HK-2 (cell line): ENCODE data around the gene COL9A2.

Experiments used
- DNase-seq: peaks from one replicate; pipeline ENCODE4 v3.0.0-alpha.2; 2018; ENCODE audit not compliant: unreplicated experiment

The COL9A2 gene

DNA sequence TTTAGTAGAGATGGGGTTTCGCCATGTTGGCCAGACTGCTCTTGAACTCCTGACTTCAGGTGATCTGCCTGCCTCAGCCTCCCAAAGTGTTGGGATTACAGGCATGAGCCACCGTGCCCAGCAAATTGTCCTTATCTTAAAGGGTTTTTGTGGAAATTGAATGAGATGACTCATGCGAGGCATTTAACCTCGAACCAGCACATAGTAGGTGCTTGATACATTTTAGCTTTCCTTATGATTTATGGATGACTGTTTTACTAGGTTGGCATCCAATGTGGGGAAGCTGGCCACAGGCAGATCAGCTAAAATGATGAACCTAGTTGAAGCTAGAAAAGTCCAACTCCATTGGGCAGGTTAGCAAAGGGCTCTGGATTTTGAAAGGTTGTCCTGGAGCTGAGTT is 1.4 kb upstream of the COL9A2 start:
- no peak for DNase-seq

DNA sequence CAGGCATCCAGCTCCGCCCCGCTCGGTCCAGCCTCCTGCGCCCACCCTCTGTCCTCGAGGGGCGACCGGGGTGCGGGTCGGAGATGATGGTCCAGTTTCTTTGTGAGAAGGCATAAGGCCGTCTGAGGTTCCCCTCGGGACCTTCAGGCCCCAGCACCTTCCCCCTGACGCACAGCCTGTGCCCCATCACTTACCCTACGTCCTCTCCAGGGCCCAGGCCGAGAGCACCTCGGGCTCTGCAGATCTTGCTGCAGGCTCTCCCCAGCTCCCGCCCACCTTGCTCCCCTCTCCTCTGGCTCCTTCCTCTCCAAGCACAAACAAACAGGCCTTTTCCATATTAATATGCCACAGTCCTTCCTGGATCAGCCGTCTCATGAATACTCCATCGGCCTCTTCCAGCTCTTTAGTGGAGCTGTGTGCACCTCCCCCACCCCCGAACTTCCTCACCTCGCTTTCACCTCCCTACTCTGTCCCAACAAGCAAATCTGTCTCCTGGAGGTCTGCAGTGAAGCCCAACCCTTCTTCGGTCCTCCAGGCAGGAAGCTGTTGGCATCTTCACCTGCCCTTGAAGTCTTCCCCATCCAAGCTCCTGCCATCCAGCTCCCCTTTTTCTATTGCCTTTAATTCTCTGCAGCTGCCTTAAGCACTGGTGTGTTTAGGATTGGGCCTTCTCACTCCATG is 448 bp upstream of the COL9A2 start:
- DNase-seq: no peak

- no peak for DNase-seq
These were observed 1.1 kb downstream of the COL9A2 start for GRCh38 chr1:40315795-40316594.

DNA sequence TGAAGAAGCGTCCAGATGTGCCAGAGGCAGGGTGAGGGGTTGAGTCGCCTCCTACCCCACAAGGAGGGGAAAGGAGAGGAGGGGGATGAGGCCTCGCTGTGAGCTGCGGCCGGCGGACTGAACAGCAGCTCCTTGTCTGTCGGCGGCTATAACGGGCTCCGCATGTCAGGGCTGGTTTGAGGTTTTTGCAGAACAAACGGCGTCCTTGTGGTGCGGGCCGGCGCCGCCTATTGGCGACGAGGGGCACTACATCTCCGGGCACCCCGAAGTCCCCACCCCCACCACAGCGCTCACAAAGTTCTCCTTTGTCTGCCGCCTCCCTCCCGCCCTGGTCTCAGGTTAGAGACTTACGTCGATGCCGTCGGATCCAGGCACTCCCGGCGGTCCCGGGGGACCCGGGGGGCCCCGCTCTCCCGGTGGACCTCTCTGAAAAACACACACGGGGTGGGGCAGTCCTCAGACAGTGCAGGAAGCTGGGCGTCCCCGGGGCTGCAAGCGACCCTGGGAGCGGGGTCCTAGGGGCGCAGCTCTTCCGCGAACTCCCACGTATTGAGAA is 1.8 kb downstream of the COL9A2 start:
- no peak for DNase-seq

DNA sequence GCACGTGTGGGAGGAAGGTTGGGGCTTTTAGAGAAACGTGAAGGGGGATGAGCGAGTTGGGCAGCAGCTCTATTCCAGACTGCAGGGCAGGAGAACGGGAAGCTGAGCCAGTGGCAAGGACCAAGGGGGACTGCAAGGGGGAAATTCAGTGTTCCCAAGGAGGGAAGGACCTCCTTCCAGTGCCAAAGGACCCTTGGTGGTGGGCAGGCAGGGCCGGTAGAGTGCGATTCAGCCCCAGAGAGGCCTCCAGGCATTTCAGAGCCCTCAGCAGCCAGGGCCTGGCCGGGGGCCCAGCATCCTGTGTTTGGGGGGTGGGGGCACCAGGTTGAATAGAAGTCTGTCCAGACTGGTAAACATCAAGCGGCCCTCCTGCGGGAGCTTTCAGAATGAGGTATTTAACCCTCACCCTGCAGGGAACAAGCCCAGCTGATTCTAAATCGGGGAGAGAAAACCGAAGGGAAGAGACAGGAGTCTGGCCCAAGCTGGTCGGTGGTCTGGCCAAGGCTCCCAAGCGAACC is 2.3 kb downstream of the COL9A2 start:
- DNase-seq: no peak

GRCh38 chr1:40313958-40314720 is 2.9 kb downstream of the COL9A2 start:
- no peak for DNase-seq

DNA sequence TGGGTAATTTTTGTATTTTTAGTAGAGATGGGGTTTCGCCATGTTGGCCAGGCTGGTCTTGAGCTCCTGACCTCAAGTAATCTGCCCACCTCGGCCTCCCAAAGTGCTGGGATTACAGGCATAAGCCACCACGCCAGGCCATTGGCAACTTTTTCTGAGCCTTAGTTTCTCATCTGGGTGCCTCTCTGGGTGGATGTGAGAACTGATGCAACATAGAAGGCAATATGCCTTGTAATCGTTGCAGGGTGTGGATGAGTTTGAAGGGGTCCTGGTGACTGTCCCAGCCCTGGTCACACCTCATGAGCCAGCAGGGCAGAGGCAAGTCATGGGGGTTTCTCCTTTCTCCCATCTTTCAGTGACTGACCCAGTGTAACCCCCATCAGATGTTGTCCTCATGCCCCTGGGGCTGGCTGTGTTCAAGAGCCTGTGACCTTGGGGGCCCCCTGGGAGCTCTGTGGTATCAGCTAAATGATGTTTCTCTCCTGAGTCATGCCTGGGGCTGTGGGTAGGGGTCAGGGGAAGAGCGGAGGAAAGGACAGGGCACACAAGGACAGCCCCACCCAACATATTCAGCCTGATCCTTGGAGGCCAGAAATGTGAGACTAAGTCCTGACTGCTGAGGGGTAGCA is 3.6 kb downstream of the COL9A2 start:
- no peak for DNase-seq

GRCh38 chr1:40312238-40313205 is 4.6 kb downstream of the COL9A2 start:
- DNase-seq: no peak

- DNase-seq: no peak
These were observed 5.4 kb downstream of the COL9A2 start for GRCh38 chr1:40311692-40312091.

- no peak for DNase-seq
These were observed 6.0 kb downstream of the COL9A2 start for GRCh38 chr1:40310983-40311642.

DNA sequence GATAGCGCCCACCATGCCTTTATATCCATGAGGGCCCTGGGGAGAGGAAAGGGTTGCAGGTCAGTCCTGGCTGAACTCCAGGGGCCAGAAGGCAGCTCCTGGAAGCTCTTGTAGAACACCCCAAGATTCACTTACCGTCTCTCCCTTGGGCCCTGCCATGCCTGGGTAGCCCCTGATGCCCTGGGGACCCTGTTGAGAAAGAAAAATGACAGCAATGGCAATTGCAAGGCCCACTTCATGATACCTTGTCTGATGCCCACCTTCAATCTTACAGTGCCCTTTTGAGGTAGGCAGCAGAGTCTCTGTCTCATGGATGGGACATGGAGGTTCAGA is 7.0 kb downstream of the COL9A2 start:
- no peak for DNase-seq

DNA sequence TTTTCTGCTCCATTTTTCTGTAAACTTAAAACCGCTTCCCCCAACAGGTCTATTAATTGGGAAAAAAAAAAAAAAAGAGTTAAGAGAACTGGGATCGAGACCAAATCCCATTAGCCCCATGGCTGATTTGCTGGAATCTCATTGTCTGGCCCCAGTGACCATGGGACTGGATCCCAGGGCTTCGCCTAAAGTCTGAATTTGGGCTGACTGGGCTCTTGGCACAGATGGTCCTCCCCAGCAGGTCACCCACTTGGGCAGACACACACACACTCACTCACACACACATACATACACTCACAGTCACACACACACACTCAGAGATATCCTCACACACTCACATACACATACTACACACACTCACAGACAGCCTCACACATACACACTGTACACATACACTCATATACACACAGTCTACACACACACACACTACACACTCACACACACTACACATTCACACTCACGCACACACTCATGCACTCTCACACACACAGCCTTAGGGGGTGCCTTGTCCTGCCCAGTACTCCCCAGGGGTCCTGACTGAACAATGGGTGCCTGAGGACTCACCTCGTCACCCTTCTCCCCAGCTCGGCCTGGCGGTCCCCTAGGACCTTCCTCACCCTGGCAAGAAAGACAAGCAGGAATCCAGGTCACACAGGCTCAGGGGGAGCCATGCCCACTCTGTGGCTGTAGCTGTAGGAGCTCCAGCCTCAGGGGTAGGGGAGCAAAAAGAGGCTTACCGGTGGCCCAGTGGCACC is 7.5 kb downstream of the COL9A2 start:
- no peak for DNase-seq

- DNase-seq: no peak
These were observed 8.9 kb downstream of the COL9A2 start for GRCh38 chr1:40308036-40308727.

- DNase-seq: no peak
These were observed 9.9 kb downstream of the COL9A2 start for GRCh38 chr1:40307186-40307585.

DNA sequence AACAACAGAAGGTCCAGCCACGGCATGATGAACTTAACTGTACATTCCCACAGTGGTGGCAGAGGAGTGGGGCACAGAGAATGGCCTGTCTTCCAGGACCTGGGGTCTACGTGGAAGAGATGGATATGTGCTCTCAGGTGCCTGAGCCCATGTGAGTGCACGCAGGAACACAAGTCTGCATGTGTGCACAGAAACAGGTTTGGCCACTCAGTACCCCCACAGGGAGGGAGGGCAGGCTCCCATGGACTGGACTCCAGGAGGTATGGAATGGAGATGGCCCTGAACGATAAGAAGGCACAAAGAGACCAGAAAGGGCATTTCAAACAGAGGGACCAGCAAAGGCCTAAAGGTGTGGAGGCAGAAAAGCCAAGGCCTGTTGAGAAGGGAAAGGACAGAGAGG is 10.8 kb downstream of the COL9A2 start:
- no peak for DNase-seq

DNA sequence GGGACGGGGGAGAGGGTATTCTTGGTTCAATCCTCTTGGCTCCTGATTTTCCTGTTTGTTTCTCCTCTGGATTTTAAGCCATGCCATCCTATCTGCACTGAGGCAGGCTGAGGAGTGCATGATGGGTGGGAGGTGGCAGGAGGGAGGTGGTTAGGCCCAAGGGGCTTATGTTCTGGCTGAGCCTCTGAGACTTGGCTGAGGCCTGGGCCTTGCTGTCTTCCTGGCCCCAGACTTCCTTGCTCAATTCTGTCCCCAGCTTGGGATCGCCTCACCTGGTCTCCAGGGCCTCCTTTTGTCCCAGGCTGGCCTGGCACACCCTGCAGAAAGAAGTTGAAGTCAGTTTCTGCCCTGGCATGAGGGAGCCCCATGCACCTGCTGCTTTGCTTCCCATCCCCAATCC is 11.2 kb downstream of the COL9A2 start:
- DNase-seq: no peak

- no peak for DNase-seq
These were observed 11.6 kb downstream of the COL9A2 start for GRCh38 chr1:40305451-40305850.

DNA sequence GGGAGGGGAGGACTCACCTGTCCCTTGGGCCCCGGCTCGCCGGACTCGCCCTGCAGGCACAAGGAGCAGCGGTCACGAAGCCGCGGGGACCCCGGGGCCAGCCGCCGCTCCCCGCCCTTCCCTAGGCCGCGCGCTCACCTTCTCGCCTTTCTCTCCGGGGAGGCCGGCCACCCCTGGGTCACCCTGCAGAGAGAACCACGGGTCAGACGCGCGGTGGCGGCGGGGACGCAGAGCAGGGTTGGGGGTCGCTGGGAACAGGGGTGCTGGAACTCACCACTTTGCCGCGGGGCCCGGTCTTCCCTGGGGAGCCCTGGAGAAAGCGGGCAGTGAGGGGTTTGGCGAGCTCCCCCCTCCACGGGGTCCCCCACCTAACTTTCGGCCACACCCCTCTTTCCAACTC is 13.3 kb downstream of the COL9A2 start:
- DNase-seq: no peak
